D721Med (cell line): Measurements from ENCODE around the gene DNAAF5.

Experiments used
- DNase-seq: peaks from one replicate; pipeline ENCODE4 v3.0.0; 2011; ENCODE audit warnings: low spot score; ENCODE audit not compliant: insufficient read length
- FAIRE-seq: peaks from 2 replicates; lab custom pipeline; 2011; peaks lifted over from hg19 to GRCh38; lab: Jason Lieb, UNC
- CTCF ChIP-seq: IDR thresholded peaks from 2 replicates; pipeline ENCODE4 v1.5.1; 2012; ENCODE audit warnings: mild to moderate bottlenecking, control low read depth; ENCODE audit not compliant: insufficient read depth; ENCODE audit errors: missing control alignments

Gene DNAAF5

GRCh38 chr7:783556-784490 is 57.3 kb downstream of the DNAAF5 start:
- FAIRE-seq (no peak), DNase-seq (no peak)
- TF ChIP-seq CTCF = no peak

GRCh38 chr7:784971-785370 is 58.5 kb downstream of the DNAAF5 start:
- TF ChIP-seq CTCF = no peak
- no peak for DNase-seq
- FAIRE-seq = no peak

GRCh38 chr7:785416-785815 is 58.9 kb downstream of the DNAAF5 start:
- FAIRE-seq = no peak
- no peak for TF ChIP-seq CTCF

GRCh38 chr7:786472-787255 is 60.2 kb downstream of the DNAAF5 start:
- DNase-seq = peak; percentile 90
- TF ChIP-seq CTCF = peak; percentile 76
- FAIRE-seq = no peak

More at GRCh38 chr7:785416-785815, 58.9 kb downstream of the DNAAF5 start:
- no peak for DNase-seq

GRCh38 chr7:787332-788240 is 61.1 kb downstream of the DNAAF5 start:
- no peak for DNase-seq
- no peak for TF ChIP-seq CTCF
- FAIRE-seq = no peak

GRCh38 chr7:791519-791918 is 65.0 kb downstream of the DNAAF5 start:
- FAIRE-seq = no peak
- no peak for DNase-seq
- no peak for TF ChIP-seq CTCF
